NCI-H345 treated with DMSO at 0.1 percent for 48 hours (cell line): Measurements from ENCODE around the gene ZBTB20.

Experiments
- DNase-seq: peaks from one replicate; lab custom pipeline; 2025; ENCODE audit not compliant: unreplicated experiment; lab: John Stamatoyannopoulos, UW

Gene ZBTB20

GRCh38 chr3:115022199-115022598 lies 124.9 kb downstream of the ZBTB20 start:
- DNase-seq = no peak

DNA sequence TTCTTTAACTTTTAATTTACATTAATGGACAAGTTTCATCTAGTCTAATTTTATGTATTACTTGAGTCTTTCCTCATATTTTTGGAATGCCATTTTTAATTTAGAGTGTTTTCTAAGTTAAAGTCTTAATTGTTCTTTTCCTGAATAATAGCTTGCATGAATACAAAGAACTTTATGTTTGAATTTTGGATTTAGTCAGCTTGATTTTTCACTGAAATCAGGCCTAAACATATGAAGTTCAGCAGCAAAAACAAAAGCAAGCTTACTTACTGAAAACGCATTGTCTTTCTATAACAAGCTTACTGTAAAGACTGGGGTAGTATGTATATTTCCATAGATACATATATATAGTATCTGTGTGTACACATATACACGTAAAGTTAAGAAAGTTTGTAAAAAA lies 126.0 kb downstream of the ZBTB20 start:
- DNase-seq = no peak

- DNase-seq = no peak
Measured at GRCh38 chr3:115019900-115020299, 127.2 kb downstream of the ZBTB20 start.

GRCh38 chr3:115018694-115019093 lies 128.4 kb downstream of the ZBTB20 start:
- DNase-seq = no peak

DNA sequence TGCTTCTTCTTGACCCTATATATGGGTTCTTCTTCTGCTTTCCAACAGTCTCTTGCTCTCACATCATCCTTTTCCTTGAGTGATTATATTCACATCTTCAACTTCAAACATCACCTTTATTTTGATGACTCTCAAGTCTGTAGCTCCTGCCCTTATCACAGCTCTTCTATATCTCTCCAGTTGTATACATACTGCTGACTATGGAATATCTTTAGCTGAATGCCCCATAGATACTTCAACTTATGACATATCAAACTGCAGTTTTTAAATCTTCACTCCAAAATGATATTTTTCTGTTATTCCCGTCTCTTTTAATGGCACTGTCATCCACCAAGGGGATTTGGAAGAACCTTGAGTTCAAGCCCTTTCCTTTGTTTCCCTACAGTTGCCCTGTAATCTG lies 139.1 kb downstream of the ZBTB20 start:
- no peak for DNase-seq

- DNase-seq = no peak
Measured at GRCh38 chr3:115004201-115005140, 142.6 kb downstream of the ZBTB20 start.

GRCh38 chr3:114998971-114999579 lies 148.0 kb downstream of the ZBTB20 start:
- no peak for DNase-seq

- DNase-seq = no peak
Measured at GRCh38 chr3:114994554-114995341, 152.3 kb downstream of the ZBTB20 start.

GRCh38 chr3:114985776-114986175 lies 161.3 kb downstream of the ZBTB20 start:
- no peak for DNase-seq

GRCh38 chr3:114983248-114983647 lies 163.8 kb downstream of the ZBTB20 start:
- DNase-seq = no peak

DNA sequence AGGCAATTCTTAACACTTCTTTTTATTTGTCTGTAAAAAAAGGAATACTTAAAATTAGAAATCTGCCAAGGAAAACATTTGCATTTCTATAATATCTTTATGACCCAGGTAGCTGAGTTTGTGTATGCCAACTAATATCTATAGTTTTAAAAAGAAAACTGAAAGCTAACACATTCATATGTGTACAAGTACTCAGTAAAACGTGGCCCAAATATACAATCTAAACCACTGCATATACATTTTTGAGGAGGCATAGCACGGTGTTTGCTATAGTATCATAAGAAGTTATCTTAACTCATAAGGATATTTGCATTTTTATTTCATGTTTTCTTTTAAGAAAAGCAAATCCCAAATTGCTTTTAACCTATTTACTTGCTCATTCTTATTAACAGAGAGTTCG lies 172.7 kb downstream of the ZBTB20 start:
- DNase-seq = no peak

- DNase-seq = no peak
Measured at GRCh38 chr3:114973536-114973935, 173.6 kb downstream of the ZBTB20 start.

DNA sequence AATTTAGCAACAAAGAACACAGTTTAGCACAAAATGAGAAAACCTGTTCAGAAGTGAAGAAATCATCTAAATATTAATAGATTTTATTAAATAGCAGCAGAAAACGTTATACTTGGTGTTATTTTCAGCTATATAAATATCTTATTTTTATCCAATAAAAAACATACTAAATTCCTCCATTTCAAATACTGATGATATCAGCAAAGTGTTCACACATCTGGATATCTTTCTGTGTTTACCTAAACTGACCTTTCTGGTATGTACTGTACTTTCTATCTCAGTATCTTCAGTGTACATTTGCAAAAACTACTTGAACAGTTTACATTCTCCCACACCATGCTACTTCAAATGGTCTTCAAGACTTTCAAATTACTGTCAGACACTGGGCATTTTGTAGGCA lies 179.9 kb downstream of the ZBTB20 start:
- no peak for DNase-seq

GRCh38 chr3:114962189-114962588 lies 184.9 kb downstream of the ZBTB20 start:
- no peak for DNase-seq

- DNase-seq = no peak
Measured at GRCh38 chr3:114958930-114959329, 188.2 kb downstream of the ZBTB20 start.

GRCh38 chr3:114953800-114954199 lies 193.3 kb downstream of the ZBTB20 start:
- DNase-seq = no peak

GRCh38 chr3:114953215-114953799 lies 193.8 kb downstream of the ZBTB20 start:
- no peak for DNase-seq

DNA sequence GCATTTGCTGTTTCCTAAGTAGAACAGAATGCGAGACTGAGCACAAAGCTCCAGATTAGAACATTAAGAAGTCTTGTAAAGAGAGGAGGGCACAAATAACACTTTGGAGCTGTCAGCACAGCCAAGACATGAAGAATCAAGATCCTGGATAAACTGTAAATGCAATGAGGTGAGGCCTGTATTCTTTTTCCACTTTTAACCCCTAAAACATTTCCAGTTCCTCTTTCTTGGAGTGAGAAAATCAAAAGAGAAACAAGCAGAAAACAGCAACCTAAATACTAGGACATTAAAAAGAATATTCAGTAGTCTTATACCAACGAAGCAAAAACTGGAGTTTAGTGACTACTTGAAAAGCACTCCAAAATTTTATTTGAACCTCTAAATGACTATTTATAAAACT lies 204.3 kb downstream of the ZBTB20 start:
- no peak for DNase-seq

- no peak for DNase-seq
Measured at GRCh38 chr3:114941626-114942309, 205.3 kb downstream of the ZBTB20 start.

- DNase-seq = no peak
Measured at GRCh38 chr3:114939920-114940319, 207.2 kb downstream of the ZBTB20 start.

GRCh38 chr3:114933407-114933806 lies 213.7 kb downstream of the ZBTB20 start:
- DNase-seq = no peak
